GM19238 (cell line): ENCODE measurements around the gene PTPRB.

Experiments
- DNase-seq: peaks from one replicate; pipeline ENCODE4 v3.0.0; 2011; ENCODE audit warnings: low spot score; ENCODE audit not compliant: insufficient read length

The PTPRB gene

DNA sequence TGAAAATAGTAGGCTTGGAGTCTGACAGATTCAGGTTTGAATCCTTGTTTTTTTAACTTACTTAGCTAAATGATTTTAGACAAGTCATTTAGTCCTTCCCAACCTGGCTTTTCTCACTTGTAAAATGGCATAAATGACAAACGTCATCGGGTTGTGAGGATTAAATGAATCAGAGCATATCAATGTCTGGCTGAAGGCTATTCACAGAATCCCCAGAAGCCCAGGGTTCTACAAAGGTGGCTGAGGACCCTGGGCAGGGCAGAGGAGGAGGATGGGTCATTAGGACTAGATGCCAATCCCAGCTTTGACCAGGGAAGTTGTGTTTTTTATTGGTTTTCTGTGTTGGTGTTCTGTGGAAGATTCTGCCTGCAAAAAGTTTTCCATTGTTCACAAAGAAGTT lies 7.6 kb upstream of the PTPRB start:
- DNase-seq: no peak

DNA sequence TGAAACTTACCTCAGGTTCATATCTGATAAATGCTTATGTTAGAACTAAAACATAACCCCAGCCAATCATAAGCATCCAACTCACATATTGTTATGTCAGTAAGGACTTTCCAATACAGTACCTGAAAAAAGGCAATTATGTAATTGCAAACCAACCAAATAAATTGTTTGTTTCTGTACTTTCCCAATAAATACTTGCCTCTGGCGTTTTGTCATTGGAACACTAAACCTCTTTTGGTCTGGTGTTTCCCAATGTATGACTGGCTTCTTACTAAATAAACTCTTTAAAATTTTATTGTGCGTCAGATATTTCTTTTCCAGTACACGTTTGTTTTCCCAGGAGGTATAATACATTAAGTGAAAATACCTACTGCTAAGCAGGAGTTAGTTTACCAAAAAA lies 6.7 kb upstream of the PTPRB start:
- no peak for DNase-seq

DNA sequence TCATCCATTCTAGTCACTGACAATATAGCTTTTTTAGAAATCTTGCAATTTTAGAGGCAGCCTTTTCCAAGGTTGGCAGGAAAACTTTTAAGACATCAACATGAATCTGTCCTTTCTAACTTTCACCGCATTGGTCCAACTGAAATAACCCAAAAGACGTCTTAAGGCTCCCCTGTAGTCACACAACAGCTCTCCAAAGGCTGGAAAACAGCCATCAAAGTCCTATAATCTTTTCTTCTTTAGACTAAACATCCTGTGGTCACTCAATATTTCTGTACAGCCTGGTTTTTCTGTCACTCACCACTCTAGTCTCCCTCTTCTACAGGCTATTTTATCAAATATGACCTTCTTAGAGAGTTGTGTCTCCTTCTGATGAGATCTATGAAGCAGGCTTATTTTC lies 4.5 kb upstream of the PTPRB start:
- no peak for DNase-seq

DNA sequence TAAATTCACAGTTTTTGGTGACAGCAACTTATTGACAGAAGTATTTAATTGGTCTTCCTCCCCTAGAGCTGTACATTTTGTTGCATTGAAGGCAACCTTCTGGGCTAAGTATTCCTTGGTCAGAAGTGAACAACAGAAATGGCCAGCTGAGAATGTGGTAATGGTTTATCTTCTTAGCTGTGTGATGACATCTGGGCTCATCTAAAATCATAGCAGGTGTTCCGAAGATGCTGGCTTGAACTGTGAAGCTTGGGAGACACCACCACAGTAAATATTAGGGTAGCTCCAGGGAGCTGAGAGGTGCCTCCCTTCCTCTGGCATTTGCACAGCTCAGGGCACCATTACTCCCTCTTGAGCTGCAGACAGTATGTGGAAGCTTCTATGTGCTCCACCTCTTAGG lies 3.7 kb upstream of the PTPRB start:
- DNase-seq: no peak

DNA sequence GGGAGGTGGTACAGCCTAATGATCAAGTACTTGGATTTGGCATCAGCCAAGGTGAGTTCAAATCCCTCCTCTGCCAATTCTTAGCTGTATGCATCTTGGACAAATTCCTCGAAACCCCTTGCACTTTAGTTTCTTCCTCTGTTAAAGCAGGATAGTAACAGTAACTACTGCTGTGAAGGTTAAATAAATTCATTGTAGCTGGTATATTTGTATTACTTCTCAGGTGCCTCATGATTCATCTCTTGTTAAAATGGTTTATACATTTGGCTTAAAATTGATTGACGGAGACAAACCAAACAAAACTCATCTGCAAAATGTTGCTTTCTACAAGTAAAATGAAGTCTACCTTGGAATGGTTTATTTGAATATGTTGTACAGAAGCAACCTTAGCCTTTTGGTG lies 2.3 kb upstream of the PTPRB start:
- DNase-seq: no peak

DNA sequence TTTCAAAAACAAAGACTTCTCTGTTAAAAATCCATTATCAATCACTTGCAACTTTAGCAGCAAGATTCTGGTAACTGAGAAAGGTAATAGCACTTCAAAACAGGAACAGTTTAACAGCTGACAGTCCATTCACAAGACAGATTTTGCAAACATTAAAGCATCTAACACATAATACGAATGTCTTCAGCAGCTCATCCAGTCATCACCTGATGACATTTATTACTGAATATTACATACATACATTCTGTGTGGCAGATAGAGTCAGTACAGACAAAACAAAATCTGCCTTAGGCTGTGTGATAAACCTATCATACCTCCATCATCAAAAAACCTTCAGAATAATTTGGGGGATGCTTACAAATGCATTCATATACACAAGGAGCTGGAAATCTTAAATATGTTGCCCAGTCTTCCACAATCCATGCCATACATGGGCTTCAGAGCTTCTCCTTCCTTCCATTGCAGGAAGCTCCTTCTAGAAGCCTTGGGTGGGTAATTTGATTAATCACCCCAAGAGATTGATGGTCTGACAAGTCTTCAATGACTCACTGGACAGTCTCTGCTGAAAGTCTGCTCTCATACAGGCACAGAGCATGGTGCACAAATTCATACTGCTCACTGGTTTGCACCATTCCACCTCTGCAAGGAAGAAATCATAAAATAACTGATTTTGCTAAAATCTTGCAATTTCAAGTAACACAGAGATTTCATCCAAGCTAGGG lies 1.6 kb upstream of the PTPRB start:
- no peak for DNase-seq

DNA sequence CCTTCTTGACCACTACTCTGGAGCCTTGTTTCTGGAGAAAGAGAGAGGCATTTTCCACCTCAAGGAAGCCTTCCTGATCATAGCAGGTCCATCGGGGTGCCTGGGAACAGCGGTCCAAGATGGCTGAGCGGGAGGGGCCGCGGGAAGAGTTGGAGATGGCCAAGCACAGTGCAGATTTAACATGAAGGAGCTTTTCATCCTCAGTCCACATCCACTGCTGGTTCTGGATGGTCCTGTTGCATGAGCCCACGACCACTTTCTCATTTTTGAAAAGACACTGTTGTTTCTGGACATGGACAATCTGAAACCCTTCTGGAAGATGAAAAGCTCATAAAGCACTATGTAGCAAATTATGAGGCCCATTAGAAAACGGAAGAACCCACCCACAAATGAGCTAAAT lies 1.5 kb downstream of the PTPRB start:
- no peak for DNase-seq

DNA sequence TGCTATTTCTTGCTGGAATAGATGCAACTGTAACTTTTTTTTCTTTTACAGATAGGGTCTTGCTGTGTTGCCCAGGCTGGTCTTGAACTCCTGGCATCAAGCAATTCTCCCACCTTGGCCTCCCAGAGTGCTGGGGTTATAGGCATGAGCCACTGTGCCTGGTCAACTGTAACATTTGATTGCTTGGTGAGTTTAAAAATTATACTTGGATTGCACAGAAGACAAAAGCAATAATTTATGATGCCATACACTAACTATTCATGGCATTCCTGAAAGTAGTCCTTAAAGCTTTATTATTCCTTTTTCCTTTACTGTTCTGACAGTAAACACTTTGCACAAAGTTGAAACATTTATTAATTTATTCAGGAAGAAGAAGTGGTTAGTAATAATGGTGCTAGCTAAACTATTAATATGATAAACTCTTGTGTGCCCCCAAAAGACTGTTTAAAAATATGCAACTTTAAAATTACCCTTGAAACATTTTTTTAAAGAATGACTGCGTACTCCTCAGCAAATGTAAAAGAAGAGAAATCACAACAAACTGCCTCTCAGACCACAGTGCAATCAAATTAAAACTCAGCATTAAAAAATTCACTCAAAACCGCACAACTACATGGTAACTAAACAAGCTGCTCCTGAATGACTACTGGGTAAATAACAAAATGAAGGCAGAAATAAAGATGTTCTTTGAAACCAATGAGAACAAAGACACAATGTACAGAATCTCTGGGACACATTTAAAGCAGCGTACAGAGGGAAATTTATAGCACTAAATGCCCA lies 8.3 kb downstream of the PTPRB start:
- DNase-seq: no peak

DNA sequence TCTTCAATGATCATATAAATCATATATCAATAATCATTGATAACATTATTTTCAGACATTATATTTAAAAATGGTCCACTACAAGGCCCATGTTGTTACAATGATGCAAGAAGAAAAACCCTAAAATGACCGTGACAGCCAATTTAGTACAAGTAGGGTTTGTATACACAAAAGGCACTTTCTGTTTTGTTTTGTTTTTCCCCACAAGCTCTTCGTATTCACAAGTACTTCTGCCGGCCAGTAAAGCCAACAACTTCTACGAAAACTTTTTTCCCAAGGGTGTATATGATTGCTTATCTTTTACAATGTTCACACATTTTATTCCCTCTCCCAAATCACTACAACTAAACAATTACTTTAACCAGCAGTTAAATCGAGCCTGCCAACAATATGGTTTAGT lies 9.6 kb downstream of the PTPRB start:
- DNase-seq: no peak

DNA sequence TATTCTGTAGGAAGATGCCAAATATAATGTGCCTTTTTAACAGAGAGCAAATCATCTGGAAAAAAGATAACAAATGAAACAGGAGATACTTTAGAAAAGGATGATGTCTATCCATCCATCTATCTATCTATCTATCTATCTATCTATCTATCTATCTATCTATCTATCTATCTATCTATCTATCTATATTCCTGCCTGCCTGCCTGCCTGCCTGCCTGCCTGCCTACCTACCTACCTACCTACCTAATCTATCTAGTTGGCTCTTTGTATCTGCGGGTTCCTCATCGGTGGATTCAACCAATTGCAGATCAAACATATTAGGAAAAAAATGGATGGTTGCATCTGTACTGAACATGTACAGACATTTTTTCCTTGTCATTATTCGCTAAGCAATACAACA lies 11.0 kb downstream of the PTPRB start:
- no peak for DNase-seq

DNA sequence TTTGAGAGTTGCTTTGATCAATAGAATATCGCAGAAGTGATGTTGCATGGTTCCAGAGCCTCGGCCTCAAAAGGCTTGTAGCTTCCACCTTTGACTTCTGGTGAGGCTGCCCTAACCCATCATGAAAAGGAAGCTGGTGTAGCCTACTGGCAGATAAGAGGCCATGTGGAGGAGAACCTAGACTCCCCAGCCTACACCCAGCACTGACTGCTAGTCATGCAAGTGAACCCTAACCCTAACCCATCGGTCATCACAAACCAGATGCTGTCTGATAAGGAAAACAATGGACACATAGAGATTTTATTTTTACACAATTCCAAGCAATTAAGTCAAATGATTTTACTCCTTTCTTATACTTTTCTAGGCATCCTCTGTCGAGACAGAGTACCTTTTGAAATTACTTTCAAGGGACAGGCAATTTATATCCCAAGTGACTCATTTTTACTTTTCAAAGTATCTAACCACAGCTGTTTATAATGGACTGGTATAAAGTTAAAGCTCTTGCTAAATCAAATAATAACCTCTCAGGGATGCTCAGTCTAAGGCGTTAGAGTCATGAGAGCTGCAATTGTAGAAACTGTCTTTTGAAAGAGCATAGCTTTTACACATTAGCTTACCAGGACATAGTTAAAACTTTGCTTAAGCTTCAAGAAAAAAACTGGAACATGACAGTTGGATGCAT lies 17.6 kb downstream of the PTPRB start:
- no peak for DNase-seq

DNA sequence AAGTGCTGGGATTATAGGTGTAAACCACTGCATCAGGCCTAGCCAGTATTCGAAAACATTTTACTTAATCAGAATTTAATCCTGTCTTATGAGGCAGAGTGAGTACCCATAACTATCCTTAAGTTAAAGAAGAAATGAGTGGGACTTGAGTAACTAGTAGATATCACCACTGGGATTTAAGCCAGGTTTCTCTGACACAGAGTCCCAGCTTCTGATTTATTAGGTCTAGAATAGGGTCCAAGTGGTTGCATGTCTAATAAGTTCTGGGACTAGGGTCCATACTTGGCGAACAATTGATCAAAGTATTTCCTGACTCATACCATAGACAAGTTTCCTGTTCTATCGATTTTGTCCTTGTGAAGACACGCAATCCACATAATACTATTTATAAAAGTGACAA lies 18.9 kb downstream of the PTPRB start:
- DNase-seq: no peak

DNA sequence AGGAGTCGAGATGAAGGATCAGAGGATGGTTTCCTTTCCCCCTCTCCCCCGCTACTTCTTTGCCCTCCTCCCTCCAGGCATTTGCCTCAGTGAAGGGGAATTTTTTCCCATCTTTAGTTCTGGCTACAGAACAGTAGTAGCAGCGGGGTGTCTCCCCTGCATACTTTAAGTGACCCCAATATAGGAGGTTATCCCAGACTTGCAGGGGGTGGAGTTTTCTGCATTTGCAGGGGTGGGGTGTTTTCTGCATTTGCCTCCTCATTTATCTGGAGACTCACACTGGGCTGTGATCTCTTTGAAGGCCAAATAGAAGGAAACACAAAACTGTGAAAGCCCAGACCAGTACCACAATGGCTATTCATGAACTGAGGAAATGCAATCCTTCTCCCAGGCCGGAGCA lies 19.8 kb downstream of the PTPRB start:
- DNase-seq: no peak

DNA sequence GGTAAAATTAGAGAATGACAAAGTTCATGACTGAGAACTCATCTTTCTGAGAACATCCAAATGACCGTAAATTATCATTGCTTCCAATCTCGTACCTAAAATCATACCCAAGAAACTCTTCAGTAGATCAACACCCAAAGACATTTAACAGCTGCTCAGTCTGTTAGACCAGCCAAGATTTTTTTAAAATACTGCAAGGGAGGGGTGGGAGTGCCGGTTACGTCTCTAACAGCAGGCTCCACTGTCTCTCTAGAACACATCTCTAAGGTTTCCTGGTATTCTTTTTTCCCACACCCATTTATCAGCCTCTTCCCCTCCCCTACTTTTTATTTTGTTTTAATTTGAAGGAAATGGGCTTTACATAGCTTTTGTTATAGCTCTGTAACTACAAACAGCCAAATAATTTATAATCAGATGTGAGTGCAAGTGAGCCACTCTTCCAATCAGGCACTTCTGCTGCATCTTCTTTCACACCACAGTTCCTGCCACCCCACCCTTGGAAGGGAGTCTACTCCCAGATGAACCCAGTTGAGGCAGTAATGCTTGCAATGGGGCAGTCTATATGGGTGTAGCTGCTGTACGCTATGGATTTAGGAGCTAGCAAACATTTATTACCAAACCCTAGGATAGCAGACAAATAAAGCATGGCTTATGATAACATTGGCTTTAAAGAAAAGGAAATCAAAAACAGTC lies 21.9 kb downstream of the PTPRB start:
- no peak for DNase-seq

DNA sequence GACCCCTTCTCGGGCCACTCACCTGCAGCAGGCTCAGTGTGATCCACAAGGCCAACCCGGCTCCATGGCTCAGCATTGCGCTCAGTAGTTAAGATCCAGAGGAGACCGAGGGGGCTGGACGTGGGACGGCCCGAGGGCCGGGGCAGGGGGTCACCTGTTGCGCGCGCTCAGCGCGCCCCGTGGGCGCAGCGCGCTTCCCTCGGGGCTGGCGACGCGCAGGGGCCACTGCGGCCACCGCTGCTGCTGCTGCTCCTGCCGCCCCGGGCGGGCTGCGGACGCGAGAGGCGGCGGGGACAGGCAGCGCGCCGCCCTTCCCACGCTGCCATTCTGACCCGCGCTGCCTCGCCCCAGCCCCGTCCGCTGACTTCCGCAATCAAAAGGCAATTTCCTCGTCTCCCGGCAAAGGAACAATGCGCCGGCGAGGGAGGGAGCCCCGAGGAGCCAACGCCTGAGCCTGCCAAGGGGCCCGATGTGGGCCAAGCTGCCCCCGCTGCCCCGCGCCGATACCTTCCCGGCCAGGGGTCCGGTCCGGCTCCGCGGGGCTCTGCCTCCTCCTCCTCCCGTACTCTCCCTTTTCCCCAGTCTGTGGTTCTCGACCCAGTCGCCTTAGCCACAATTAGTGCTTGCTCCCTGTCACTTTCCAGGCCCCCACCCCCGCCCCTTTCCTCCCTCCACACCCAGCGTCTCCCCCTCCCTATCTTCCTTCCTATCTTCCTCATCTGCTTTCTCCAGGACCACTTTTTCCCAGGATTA lies 27.3 kb downstream of the PTPRB start:
- no peak for DNase-seq

DNA sequence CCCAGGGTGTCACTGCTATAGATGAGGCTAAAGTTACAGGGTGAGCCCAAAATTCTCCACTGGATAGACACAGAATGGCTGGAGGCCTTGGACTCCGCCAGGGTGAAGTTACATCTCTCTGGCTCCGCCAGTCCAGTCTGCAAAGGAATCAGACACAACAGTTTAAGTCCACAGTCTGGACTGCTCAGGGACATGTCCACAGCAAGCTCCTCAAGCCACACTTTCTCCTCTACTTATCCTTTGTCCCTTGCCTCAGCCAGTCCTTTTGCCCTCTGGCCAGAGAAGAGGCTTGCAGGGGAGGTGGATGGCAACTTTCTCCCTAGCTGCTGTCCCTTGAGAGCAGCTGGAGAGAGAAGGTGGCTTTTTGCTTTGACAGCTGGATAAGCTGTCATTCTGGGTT lies 28.0 kb downstream of the PTPRB start:
- no peak for DNase-seq

DNA sequence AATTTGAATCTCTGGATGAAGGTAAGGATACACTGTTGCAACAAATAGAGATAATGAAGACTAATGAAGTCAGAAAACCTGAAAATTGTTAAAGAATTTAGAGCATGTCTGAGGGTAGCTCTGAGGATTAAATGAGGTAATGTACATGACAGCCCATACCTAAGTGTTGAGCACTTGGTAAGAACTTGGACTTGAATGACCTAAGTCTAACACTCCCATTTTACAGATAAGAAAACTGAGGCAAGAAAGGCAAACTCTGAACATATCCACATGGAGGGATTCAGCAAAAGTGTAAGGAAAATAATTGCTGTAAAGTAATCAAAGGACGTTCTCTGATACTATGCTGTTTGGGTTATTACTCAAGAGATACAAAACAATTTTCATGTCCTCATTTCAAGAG lies 29.0 kb downstream of the PTPRB start:
- no peak for DNase-seq

DNA sequence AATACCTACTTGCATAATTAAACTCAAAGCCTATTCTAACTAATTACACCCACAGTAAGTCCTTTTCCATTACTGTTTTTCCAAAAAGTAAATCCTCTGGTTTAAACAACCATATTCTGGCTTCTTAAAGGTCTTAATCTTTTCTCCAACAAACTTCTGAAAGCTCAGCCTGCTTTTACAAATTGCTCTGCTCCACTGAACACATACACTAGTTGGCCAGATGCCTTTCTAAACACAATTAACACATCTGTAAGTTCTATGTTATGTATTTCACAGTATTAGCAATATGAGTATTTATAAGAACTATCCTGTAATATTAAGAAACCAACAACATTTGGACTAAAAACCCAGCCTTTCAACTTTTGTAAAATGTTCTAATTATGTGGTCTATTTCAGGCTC lies 30.1 kb downstream of the PTPRB start:
- no peak for DNase-seq

DNA sequence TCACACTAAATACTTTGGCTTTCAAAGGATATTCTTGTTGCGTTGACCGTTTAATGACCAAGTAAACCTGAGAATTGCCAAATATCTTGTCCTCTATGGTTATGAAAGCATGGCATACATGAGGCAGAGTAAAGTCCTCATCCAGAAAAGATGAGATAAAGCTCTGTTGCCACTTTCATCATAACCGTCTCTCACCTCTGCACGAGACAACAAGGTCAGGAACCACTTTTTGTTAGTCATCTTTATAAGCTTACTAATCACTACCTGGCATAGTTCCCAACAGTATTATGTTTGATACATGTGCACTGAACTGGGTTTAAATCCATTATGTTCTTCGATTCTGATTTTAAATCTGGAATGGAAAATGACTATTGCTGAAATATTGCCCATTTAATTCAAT lies 31.3 kb downstream of the PTPRB start:
- no peak for DNase-seq

DNA sequence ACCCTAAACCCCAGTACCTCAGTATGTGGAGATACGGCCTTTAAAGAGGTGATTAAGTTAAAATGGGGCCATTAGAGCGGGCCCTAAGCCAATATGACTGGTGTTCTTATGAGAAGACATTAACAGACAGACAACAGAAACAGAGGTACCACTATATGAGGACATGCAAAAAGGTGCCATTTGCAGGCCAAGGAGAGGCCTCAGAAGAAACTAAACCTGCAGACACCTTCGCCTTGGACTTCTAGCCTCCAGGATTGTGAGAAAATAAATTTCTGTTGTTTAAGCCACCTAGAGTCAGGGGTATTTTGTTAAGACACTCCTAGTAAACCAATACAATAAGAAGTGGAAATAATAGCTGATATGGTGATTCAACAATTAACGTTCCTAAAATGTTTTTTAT lies 32.6 kb downstream of the PTPRB start:
- no peak for DNase-seq

DNA sequence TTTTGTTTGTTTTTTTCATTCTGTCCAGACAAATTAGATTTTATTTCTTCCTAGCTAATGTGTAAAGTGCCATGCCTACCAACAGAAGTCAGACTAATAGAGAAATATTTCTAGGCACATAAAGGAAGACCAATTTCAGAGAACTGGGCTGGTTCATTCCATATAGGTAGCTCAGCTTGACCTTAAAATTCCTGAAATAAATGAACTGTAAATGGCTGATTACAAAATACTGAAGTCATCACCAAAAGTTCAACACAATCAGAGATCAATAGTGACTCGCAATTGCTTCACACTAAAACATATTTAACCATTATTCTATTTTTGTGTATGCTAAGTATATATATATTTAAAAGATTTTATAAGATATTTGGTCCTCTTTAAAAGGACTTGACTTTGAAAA lies 34.2 kb downstream of the PTPRB start:
- no peak for DNase-seq
